Thyroid gland (tissue), 4 donors: ENCODE results near the gene IMPA2. TPM values are rescaled to one million over a fixed set of nuclear protein-coding genes. Genes with fewer than 3 reads are reported as not detected.
"Not testable (repeated sequence)": the region's sequence is repeated elsewhere in the genome, so short reads cannot be mapped to it uniquely, and the experiment has no call there.

Source experiments
- DNase-seq, 2 donors: peaks; one replicate each; pipeline ENCODE4 v3.0.0-alpha.2; 2019
- H3K27ac ChIP-seq, 3 donors: fragments of 200-600 bp; sonication (generic); 1 replicate in 2 of 3; 2 replicates in 1 of 3; pipeline ENCODE4 v1.5.1; 2016 to 2019; ENCODE audit warnings: mild to moderate bottlenecking in 1 of 3, moderate library complexity in 1 of 3
- H3K27me3 ChIP-seq: fragments of 200-600 bp; sonication (generic); one replicate; pipeline ENCODE4 v1.5.1; 2019
- H3K36me3 ChIP-seq, 2 donors: fragments of 200-600 bp; sonication (generic); one replicate each; pipeline ENCODE4 v1.5.1; 2016 to 2019
- H3K4me1 ChIP-seq, 2 donors: fragments of 200-600 bp; sonication (generic); one replicate each; pipeline ENCODE4 v1.5.1; 2017 to 2019
- H3K4me3 ChIP-seq, 3 donors: fragments of 200-600 bp; sonication (generic); replicated peaks in 1 of 3; 1 replicate in 2 of 3; 2 replicates in 1 of 3; pipeline ENCODE4 v1.5.1; 2016; ENCODE audit warnings: mild to moderate bottlenecking in 1 of 3
- H3K9me3 ChIP-seq: fragments of 200-600 bp; sonication (generic); one replicate; pipeline ENCODE4 v1.5.1; 2017
- POLR2A ChIP-seq, 2 donors: fragments of 450-650 bp; IDR thresholded peaks; one replicate each; pipeline ENCODE4 v1.6.1; 2017; ENCODE audit warnings: antibody characterized with exemption in 2 of 2, mild to moderate bottlenecking in 2 of 2, moderate library complexity in 1 of 2
- WGBS, 2 donors: methylation state at CpG; one replicate each; pipeline ENCODE4 v1.1.5; 2017; 5-methylcytosine and 5-hydroxymethylcytosine counted together
- intact Hi-C: fragments of 100-400 bp; cut with DNase I; formaldehyde crosslinking; loops from one replicate; pipeline ENCODE4 v1.15.1; 2023
- total RNA-seq, 4 donors: library from RNA; depleted of rRNA; stranded (reverse); fragments of >200 nt; gene quantifications; one replicate each; pipeline ENCODE4 v1.2.3, GENCODE V29; 2016
- TF ChIP-seq, protein P1 (sequence below), 6 experiments: fragments of 200-600 bp in 3 of 6; fragments of 450-650 bp in 3 of 6; sonication (generic) in 3 of 6; IDR thresholded peaks; one replicate each; pipeline ENCODE4 v1.5.1; 2016 to 2019; ENCODE audit warnings: antibody characterized with exemption in 6 of 6, mild to moderate bottlenecking in 2 of 6, inconsistent platforms in 1 of 6, moderate library complexity in 1 of 6

The IMPA2 gene
- total RNA-seq, 4 donors from 2014 or later, result 42.5 to 75.8 (median 54.3) TPM

DNA sequence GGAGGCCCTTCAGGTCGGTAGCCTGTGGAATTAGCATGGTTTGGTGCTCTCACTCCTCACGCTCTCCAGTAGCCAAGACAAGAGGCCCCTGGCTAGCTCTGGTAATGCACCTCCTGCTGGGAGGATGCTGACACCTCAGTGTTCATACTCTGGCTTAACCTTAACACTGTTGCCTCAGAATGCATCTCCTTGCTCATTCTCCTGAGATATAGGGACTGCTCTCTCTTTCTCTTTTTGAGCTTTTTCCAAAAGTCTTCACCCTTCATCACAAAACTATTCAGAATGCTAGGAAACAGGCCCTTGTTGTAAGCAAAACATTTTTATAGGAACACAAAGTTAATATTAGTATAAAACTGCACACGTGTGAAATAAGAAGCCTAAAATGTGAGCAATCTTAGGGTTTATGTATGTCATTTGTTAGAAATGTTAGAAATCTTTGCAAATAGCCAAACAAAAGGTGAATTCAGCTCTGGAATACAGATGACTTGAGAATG lies 17.3 kb upstream of the IMPA2 start:
- Histone ChIP-seq H3K9me3 (no peaks in the 10 kb centered on the region), H3K4me1 (peaks cover 0 to 6% of the 10 kb centered on the region in 2 donors), H3K4me3 (no peak overlapping the region), H3K36me3 (no peaks in the 10 kb centered on the region), H3K27ac (no peak overlapping the region), H3K27me3 (no peaks in the 10 kb centered on the region)
- TF ChIP-seq, protein P1, sequence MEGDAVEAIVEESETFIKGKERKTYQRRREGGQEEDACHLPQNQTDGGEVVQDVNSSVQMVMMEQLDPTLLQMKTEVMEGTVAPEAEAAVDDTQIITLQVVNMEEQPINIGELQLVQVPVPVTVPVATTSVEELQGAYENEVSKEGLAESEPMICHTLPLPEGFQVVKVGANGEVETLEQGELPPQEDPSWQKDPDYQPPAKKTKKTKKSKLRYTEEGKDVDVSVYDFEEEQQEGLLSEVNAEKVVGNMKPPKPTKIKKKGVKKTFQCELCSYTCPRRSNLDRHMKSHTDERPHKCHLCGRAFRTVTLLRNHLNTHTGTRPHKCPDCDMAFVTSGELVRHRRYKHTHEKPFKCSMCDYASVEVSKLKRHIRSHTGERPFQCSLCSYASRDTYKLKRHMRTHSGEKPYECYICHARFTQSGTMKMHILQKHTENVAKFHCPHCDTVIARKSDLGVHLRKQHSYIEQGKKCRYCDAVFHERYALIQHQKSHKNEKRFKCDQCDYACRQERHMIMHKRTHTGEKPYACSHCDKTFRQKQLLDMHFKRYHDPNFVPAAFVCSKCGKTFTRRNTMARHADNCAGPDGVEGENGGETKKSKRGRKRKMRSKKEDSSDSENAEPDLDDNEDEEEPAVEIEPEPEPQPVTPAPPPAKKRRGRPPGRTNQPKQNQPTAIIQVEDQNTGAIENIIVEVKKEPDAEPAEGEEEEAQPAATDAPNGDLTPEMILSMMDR (IDR thresholded peaks at IDR 0.05), result no peak
- TF ChIP-seq POLR2A (IDR thresholded peaks at IDR 0.05), result no peak
- intact Hi-C loops, result no loop called here
- 70 to 76% methylated on average over 3 of the region's 3 CpGs for WGBS, 2 donors
- no peak for DNase-seq

DNA sequence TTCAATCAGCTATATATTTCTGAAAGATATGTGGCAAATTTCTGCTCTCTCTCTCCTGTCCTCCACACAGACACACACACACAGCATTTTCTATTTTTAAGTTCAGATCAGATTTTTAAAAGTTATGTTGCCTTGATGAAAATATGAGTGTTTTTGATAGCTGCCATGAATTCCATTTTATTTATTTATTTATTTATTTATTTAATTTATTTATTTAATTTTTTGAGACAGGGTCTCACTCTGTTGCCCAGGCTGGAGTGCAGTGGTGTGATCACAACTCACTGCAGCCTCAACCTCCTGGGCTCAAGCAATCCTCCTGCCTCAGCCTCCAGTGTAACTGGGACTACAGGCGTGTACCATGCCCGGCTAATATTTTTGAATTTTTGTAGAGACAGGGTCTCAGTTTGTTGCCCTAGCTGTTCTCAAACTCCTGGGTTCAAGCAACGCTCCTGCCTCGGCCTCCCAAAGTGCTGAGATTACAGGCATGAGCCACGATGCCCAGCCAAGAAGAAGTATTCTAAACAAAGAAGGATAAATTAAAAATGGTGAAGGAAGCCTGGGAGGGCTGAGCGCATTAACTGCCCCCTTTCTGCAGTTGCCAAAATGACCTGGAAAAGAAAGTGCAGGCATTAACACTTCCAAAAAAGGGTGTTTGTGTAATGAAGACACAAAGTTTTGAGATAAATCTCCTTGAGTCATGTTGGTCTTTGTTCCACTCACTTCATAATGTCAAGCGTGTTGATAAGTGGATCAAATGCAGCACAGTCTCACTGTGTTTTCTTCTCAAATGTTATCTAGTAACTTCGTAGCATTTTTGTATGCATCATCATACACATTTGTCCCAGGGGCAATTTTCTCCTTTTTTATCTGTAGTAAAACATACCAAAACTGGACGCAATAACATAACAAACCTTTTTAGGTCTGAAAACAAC lies 11.1 kb upstream of the IMPA2 start:
- Histone ChIP-seq H3K4me3 (no peak overlapping the region), H3K4me1 (no peaks in the 10 kb centered on the region), H3K27me3 (no peaks in the 10 kb centered on the region), H3K27ac (no peak overlapping the region), H3K9me3 (no peaks in the 10 kb centered on the region), H3K36me3 (no peaks in the 10 kb centered on the region)
- intact Hi-C loops, result no loop called here
- DNase-seq, result no peak
- 88 to 91% methylated on average over 9 of the region's 9 CpGs for WGBS, 2 donors
- TF ChIP-seq, protein P1 (IDR thresholded peaks at IDR 0.05), result no peak
- no peak for TF ChIP-seq POLR2A (IDR thresholded peaks at IDR 0.05)

DNA sequence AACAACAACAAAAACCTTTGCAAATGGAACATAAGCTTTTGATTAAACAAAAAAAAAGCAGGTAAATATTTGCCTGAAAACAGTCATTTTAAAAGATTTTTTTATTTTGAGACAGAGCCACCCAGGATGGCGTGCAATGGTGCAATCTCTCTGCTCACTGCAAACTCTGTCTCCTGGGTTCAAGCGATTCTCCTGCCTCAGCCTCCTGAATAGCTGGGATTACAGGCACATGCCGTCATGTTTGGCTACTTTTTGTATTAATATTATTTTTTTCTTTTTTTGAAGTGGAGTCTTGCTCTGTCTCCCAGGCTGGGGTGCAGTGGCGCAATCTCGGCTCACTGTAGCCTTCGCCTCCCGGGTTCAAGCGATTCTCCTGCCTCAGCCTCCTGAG lies 10.5 kb upstream of the IMPA2 start:
- H3K4me1 ChIP-seq, H3K4me3 ChIP-seq, H3K36me3 ChIP-seq, intact Hi-C loops, H3K9me3 ChIP-seq, DNase-seq, H3K27ac ChIP-seq, H3K27me3 ChIP-seq: not testable (repeated sequence)
- 95 to 96% methylated on average over 8 of the region's 8 CpGs for WGBS, 2 donors

DNA sequence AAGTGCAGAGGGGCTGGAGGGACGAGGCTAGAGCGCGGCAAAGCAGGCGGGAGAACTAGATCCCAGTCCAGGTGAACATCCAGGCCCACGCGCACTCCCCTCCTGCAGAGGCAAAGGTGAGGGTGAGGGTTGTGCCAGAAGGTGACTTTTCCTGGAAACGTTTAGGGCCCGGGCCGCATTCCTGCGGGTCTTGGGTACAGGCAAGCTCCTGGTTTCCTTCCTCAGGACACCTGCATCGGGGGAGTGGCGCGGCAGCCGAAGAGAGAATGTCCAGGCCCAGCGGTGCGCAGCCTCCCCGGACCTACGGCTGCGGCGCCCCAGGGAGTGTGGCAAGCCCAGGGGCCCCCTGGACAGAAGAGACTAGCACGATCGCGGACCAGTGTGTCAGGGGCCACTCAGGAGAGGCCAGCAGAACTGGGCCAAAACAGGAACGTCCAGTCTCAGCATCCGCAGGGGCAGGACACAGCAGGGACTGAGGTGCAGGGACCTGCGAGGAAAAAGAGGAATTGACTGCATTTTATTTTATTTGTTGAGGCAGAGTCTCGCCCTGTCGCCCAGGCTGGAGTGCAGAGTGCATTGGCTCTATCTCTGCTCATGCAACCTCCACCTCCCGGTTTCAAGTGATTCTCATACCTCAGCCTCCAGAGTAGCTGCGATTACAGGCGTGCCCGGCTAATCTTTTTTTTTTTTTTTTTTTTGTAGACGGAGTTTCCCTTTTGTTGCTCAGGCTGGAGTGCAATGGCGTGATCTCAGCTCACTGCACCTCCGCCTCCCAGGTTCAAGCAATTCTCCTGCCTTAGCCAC lies 8.7 kb upstream of the IMPA2 start:
- 77 to 84% methylated on average over 35 of the region's 35 CpGs for WGBS, 2 donors
- no peak overlapping the region for H3K4me3 ChIP-seq

DNA sequence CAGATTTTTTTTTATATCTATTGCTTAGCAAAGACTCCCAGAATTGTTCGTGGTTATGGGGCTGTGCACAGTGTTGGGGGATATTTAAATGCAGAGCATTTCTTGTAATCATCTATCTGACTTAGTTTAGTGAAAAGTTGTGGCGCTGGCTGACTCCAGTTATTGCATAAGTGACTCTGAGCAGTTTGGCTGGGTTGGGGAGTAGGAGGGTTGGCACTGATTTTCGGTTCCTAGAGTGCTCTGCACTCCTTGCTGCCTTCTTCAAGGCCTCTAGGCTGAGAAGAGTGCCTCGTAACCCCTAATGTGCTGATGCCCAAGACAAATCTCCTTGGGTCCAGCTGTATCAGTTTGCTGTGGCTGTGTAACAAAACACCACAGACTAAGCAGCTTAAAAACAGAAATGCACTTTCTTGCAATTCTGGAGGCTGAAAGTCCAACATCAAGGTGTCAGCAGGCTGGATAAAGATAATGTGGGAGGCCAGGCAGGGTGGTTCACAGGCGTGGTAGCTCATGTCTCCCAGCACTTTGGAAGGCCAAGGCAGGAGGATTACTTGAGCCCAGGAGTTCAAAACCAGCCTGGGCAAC lies 6.5 kb upstream of the IMPA2 start:
- intact Hi-C loops, result no loop called here
- Histone ChIP-seq H3K27ac (no peak overlapping the region), H3K36me3 (no peaks in the 10 kb centered on the region), H3K4me1 (peaks cover 0 to 3% of the 10 kb centered on the region in 2 donors), H3K9me3 (no peaks in the 10 kb centered on the region), H3K27me3 (no peaks in the 10 kb centered on the region), H3K4me3 (no peak overlapping the region)
- TF ChIP-seq, protein P1 (IDR thresholded peaks at IDR 0.05), result no peak
- TF ChIP-seq POLR2A (IDR thresholded peaks at IDR 0.05), result no peak
- WGBS, 2 donors, result 78 to 82% methylated on average over 5 of the region's 5 CpGs
- no peak for DNase-seq

More for the DNA sequence above, 8.7 kb upstream of the IMPA2 start:
- H3K27me3 ChIP-seq, result no peaks in the 10 kb centered on the region
- no peak overlapping the region for H3K27ac ChIP-seq
- intact Hi-C loops, result no loop called here
- no peaks in the 10 kb centered on the region for H3K36me3 ChIP-seq
- no peaks in the 10 kb centered on the region for H3K9me3 ChIP-seq
- TF ChIP-seq, protein P1 (IDR thresholded peaks at IDR 0.05), result no peak
- TF ChIP-seq POLR2A (IDR thresholded peaks at IDR 0.05), result no peak
- H3K4me1 ChIP-seq, result no peaks in the 10 kb centered on the region
- no peak for DNase-seq
